GM23338 (cell line): ENCODE measurements around the gene EXOC4. TPM values are rescaled to one million over a fixed set of nuclear protein-coding genes. Genes with fewer than 3 reads are reported as not detected.

Source experiments
- ATAC-seq: fragments of 200-7000 bp; cut with Tn5 transposase; 3 replicates; pipeline ENCODE4 v1.9.1; 2020
- DNase-seq: peaks from one replicate; pipeline ENCODE4 v3.0.0-alpha.2; 2015; ENCODE audit warnings: low spot score
- H2AFZ ChIP-seq: fragments of 200-600 bp; sonication (generic); 2 replicates; pipeline ENCODE4 v1.8.0; 2016; ENCODE audit warnings: antibody characterized with exemption, mild to moderate bottlenecking, moderate library complexity
- H3F3A ChIP-seq: fragments of 200-600 bp; sonication (generic); replicated peaks from 2 replicates; pipeline ENCODE4 v1.8.0; 2017; ENCODE audit warnings: antibody characterized with exemption, mixed run types, low read depth
- H3K27ac ChIP-seq: fragments of 200-600 bp; sonication (generic); 2 replicates; pipeline ENCODE4 v1.6.1; 2016; ENCODE audit warnings: low read depth
- H3K27me3 ChIP-seq: fragments of 200-600 bp; sonication (generic); 2 replicates; pipeline ENCODE4 v1.8.0; 2016; ENCODE audit warnings: mild to moderate bottlenecking, mixed run types, moderate library complexity; ENCODE audit not compliant: insufficient read depth
- H3K36me3 ChIP-seq: fragments of 200-600 bp; sonication (generic); 2 replicates; pipeline ENCODE4 v1.8.0; 2016; ENCODE audit warnings: mild to moderate bottlenecking; ENCODE audit not compliant: insufficient read depth
- H3K4me1 ChIP-seq: fragments of 200-600 bp; sonication (generic); 2 replicates; pipeline ENCODE4 v1.8.0; 2016; ENCODE audit warnings: mild to moderate bottlenecking, moderate library complexity; ENCODE audit not compliant: insufficient read depth
- H3K4me2 ChIP-seq: fragments of 200-600 bp; sonication (generic); 2 replicates; pipeline ENCODE4 v1.7.1; 2017; ENCODE audit warnings: mixed run types
- H3K4me3 ChIP-seq: fragments of 200-600 bp; sonication (generic); 2 replicates; pipeline ENCODE4 v1.6.1; 2016; ENCODE audit warnings: mixed run types
- H3K79me2 ChIP-seq: fragments of 200-600 bp; sonication (generic); replicated peaks from 2 replicates; pipeline ENCODE4 v1.8.0; 2017; ENCODE audit warnings: mild to moderate bottlenecking; ENCODE audit not compliant: insufficient read depth
- H3K9me2 ChIP-seq: fragments of 200-600 bp; sonication (generic); 2 replicates; pipeline ENCODE4 v1.8.0; 2017; ENCODE audit not compliant: insufficient read depth
- H4K20me1 ChIP-seq: fragments of 200-600 bp; sonication (generic); replicated peaks from 2 replicates; pipeline ENCODE4 v1.8.0; 2017; ENCODE audit warnings: mild to moderate bottlenecking; ENCODE audit not compliant: insufficient read depth
- H3K27ac Mint-ChIP-seq: 2 replicates; pipeline ENCODE4 v1.8.0; 2020; ENCODE audit warnings: inconsistent platforms, mild to moderate bottlenecking, moderate library complexity, mixed read lengths
- H3K27me3 Mint-ChIP-seq: 3 replicates; pipeline ENCODE4 v1.8.0; 2022; ENCODE audit warnings: low read depth, mild to moderate bottlenecking, moderate library complexity, mixed read lengths, inconsistent platforms; ENCODE audit not compliant: insufficient read depth, poor library complexity
- H3K36me3 Mint-ChIP-seq: 3 replicates; pipeline ENCODE4 v1.8.0; 2021; ENCODE audit warnings: low read depth, mild to moderate bottlenecking, inconsistent platforms, moderate library complexity, mixed read lengths
- H3K4me1 Mint-ChIP-seq: 3 replicates; pipeline ENCODE4 v1.8.0; 2020; ENCODE audit warnings: mild to moderate bottlenecking, inconsistent platforms, mixed read lengths
- H3K4me3 Mint-ChIP-seq: 3 replicates; pipeline ENCODE4 v1.8.0; 2021; ENCODE audit warnings: moderate library complexity, mild to moderate bottlenecking, inconsistent platforms, mixed read lengths
- H3K9me3 Mint-ChIP-seq: 3 replicates; pipeline ENCODE4 v1.8.0; 2020; ENCODE audit warnings: moderate library complexity, mild to moderate bottlenecking, inconsistent platforms, mixed read lengths
- EZH2 ChIP-seq: fragments of 200-600 bp; sonication (generic); IDR thresholded peaks from one replicate; pipeline ENCODE4 v1.8.0; 2017; ENCODE audit warnings: antibody characterized with exemption, mild to moderate bottlenecking, low read depth; ENCODE audit not compliant: unreplicated experiment
- JUNB ChIP-seq: IDR thresholded peaks from one replicate; pipeline ENCODE4 v1.6.1; 2016; ENCODE audit warnings: antibody characterized with exemption; ENCODE audit not compliant: unreplicated experiment
- NANOG ChIP-seq: IDR thresholded peaks from 2 replicates; pipeline ENCODE4 v1.6.1; 2016; ENCODE audit warnings: antibody characterized with exemption, borderline replicate concordance
- STAT1 ChIP-seq: IDR thresholded peaks from one replicate; pipeline ENCODE4 v1.6.1; 2016; ENCODE audit warnings: antibody characterized with exemption; ENCODE audit not compliant: unreplicated experiment
- ZNF462 ChIP-seq: fragments of 250-450 bp; sonication (Bioruptor Pico); IDR thresholded peaks from 2 replicates; pipeline ENCODE4 v1.5.0; 2020; ENCODE audit warnings: mild to moderate bottlenecking, moderate library complexity
- polyA plus RNA-seq: library from polyadenylated mRNA; unstranded; fragments of >200 nt; fragmentation: Nextera tagmentation; extraction: Ambion mirVana; gene quantifications from 2 replicates; pipeline ENCODE4 v1.2.1, GENCODE V29; 2016
- total RNA-seq: library from RNA; depleted of rRNA; stranded (reverse); fragments of >200 nt; shearing (Covaris generic); gene quantifications from 2 replicates; pipeline ENCODE4 v1.2.3, GENCODE V29; 2014
- TF ChIP-seq, protein P1 (sequence below): IDR thresholded peaks from 2 replicates; pipeline ENCODE4 v1.6.1; 2016; ENCODE audit warnings: antibody characterized with exemption

Gene EXOC4
- total and polyA plus RNA-seq, 2 experiments from 2014 or later, result 37.5 to 52.7 TPM

DNA sequence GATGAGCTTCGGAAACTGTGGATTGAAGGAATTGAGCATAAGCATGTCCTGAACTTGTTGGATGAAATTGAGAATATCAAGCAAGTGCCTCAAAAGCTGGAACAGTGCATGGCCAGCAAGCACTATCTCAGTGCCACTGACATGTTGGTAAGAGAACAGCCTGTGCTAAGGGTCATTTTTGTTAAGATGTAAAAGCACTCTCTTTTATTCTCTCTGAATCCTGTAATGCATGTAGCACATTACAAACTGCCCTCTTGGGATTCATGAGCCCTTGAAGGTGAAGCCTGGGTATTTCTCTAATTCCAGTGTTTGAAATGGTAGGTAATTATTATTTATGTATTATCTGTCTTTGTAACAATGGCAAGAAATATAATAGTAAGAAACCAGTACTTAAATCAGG lies 36.1 kb downstream of the EXOC4 start:
- Mint-ChIP-seq H3K9me3 (no peaks in the 10 kb centered on the region), H3K27ac (no peak overlapping the region)
- no peaks in the 10 kb centered on the region for H3K9me2 ChIP-seq

More for the DNA sequence above, 36.1 kb downstream of the EXOC4 start:
- no peak overlapping the region for H3K4me3 ChIP-seq
- Mint-ChIP-seq H3K4me1 (peaks cover 11% of the 10 kb centered on the region; the same call in 2 of the 3 replicates), H3K36me3 (peaks cover 13% of the 10 kb centered on the region), H3K27me3 (no peaks in the 10 kb centered on the region), H3K4me3 (no peak overlapping the region)
- H3K4me1 ChIP-seq, result peaks cover 12% of the 10 kb centered on the region; the same call in 1 of the 2 replicates
- H3K79me2 ChIP-seq, result 0 out of 2 replicates have a peak, but pooled peaks cover 6% of the 10 kb centered on the region
- H4K20me1 ChIP-seq, result peaks cover 2% of the 10 kb centered on the region; the same call in 1 of the 2 replicates
- H3K27ac ChIP-seq, result no peak overlapping the region
- peaks cover 4% of the 10 kb centered on the region; the same call in 1 of the 2 replicates for H3K36me3 ChIP-seq
- DNase-seq (no peak), ATAC-seq (no peak)
- no peaks in the 10 kb centered on the region for H3K27me3 ChIP-seq
- H3F3A ChIP-seq, result no peaks in the 10 kb centered on the region
- no peak overlapping the region for H2AFZ ChIP-seq
- TF ChIP-seq, protein P1, sequence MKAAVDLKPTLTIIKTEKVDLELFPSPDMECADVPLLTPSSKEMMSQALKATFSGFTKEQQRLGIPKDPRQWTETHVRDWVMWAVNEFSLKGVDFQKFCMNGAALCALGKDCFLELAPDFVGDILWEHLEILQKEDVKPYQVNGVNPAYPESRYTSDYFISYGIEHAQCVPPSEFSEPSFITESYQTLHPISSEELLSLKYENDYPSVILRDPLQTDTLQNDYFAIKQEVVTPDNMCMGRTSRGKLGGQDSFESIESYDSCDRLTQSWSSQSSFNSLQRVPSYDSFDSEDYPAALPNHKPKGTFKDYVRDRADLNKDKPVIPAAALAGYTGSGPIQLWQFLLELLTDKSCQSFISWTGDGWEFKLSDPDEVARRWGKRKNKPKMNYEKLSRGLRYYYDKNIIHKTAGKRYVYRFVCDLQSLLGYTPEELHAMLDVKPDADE, result no peak
- no peak for TF ChIP-seq STAT1
- TF ChIP-seq JUNB, result no peak
- no peak for TF ChIP-seq ZNF462 (CRISPR knock-in tag)
- TF ChIP-seq EZH2, result no peak
- no peak for TF ChIP-seq NANOG
- no peak overlapping the region for H3K4me2 ChIP-seq
